NT2/D1 (cell line): ENCODE results near the gene GABBR2.

ENCODE experiments used
- DNase-seq: peaks from one replicate; pipeline ENCODE4 v3.0.0-alpha.2; 2011; ENCODE audit warnings: low read depth, low spot score
- H3K27me3 ChIP-seq: 2 replicates; pipeline ENCODE4 v1.6.0; 2011; ENCODE audit warnings: mild to moderate bottlenecking; ENCODE audit not compliant: insufficient read length, insufficient read depth
- H3K36me3 ChIP-seq: 2 replicates; pipeline ENCODE4 v1.6.1; 2011; ENCODE audit warnings: mild to moderate bottlenecking, low read length, mixed read lengths; ENCODE audit not compliant: insufficient read depth, insufficient read length
- H3K4me1 ChIP-seq: 2 replicates; pipeline ENCODE4 v1.5.1; 2011; ENCODE audit not compliant: insufficient read depth, insufficient read length
- H3K4me3 ChIP-seq: 2 replicates; pipeline ENCODE4 v1.5.1; 2011; ENCODE audit warnings: low read depth; ENCODE audit not compliant: insufficient read length
- H3K9ac ChIP-seq: 2 replicates; pipeline ENCODE4 v1.6.0; 2011; ENCODE audit warnings: low read depth; ENCODE audit not compliant: insufficient read length
- H3K9me3 ChIP-seq: 2 replicates; pipeline ENCODE4 v1.5.1; 2011; ENCODE audit warnings: mild to moderate bottlenecking, low read length; ENCODE audit not compliant: insufficient read depth
- SUZ12 ChIP-seq: IDR thresholded peaks from 2 replicates; pipeline ENCODE4 v1.6.1; 2011; ENCODE audit not compliant: insufficient read length, insufficient read depth; ENCODE audit errors: extremely low read depth
- YY1 ChIP-seq: IDR thresholded peaks from 2 replicates; pipeline ENCODE4 v1.6.1; 2011; ENCODE audit not compliant: insufficient read length, insufficient read depth
- ZNF274 ChIP-seq: IDR thresholded peaks from 2 replicates; pipeline ENCODE4 v1.6.1; 2011; ENCODE audit warnings: mild to moderate bottlenecking, low read depth, low read length

Gene GABBR2

GRCh38 chr9:98488571-98489312, 220.0 kb downstream of the GABBR2 start:
- peaks cover 10% of the 10 kb centered on the region; the same call in 1 of the 2 replicates for H3K9me3 ChIP-seq
- H3K9ac ChIP-seq = no peak overlapping the region
- no peak for TF ChIP-seq ZNF274
- TF ChIP-seq YY1 = no peak
- H3K4me1 ChIP-seq = peaks cover 8% of the 10 kb centered on the region
- no peaks in the 10 kb centered on the region for H3K36me3 ChIP-seq
- H3K27me3 ChIP-seq = no peaks in the 10 kb centered on the region
- DNase-seq = no peak
- no peak overlapping the region for H3K4me3 ChIP-seq

GRCh38 chr9:98485706-98486105, 223.0 kb downstream of the GABBR2 start:
- H3K27me3 ChIP-seq = no peaks in the 10 kb centered on the region
- no peak overlapping the region for H3K9ac ChIP-seq
- peaks cover 8% of the 10 kb centered on the region for H3K4me1 ChIP-seq
- no peak overlapping the region for H3K4me3 ChIP-seq
- no peaks in the 10 kb centered on the region for H3K36me3 ChIP-seq
- TF ChIP-seq SUZ12 = no peak
- TF ChIP-seq ZNF274 = no peak
- TF ChIP-seq YY1 = no peak
- no peak for DNase-seq
- H3K9me3 ChIP-seq = no peaks in the 10 kb centered on the region

GRCh38 chr9:98484162-98484561, 224.6 kb downstream of the GABBR2 start:
- no peaks in the 10 kb centered on the region for H3K27me3 ChIP-seq
- H3K36me3 ChIP-seq = no peaks in the 10 kb centered on the region
- no peak overlapping the region for H3K9ac ChIP-seq
- DNase-seq = no peak
- H3K4me3 ChIP-seq = no peak overlapping the region
- H3K9me3 ChIP-seq = no peaks in the 10 kb centered on the region
- peaks cover 8% of the 10 kb centered on the region for H3K4me1 ChIP-seq
- TF ChIP-seq ZNF274 (no peak), YY1 (no peak), SUZ12 (no peak)

GRCh38 chr9:98482226-98482625, 226.5 kb downstream of the GABBR2 start:
- H3K36me3 ChIP-seq = no peaks in the 10 kb centered on the region
- H3K9me3 ChIP-seq = no peaks in the 10 kb centered on the region
- no peaks in the 10 kb centered on the region for H3K27me3 ChIP-seq
- DNase-seq = no peak
- peaks cover 8% of the 10 kb centered on the region for H3K4me1 ChIP-seq
- H3K4me3 ChIP-seq = no peak overlapping the region
- no peak for TF ChIP-seq YY1
- TF ChIP-seq ZNF274 = no peak
- TF ChIP-seq SUZ12 = no peak
- H3K9ac ChIP-seq = no peak overlapping the region

GRCh38 chr9:98481676-98482075, 227.1 kb downstream of the GABBR2 start:
- no peaks in the 10 kb centered on the region for H3K9me3 ChIP-seq
- no peaks in the 10 kb centered on the region for H3K27me3 ChIP-seq
- H3K9ac ChIP-seq = no peak overlapping the region
- H3K4me3 ChIP-seq = no peak overlapping the region
- peaks cover 8% of the 10 kb centered on the region for H3K4me1 ChIP-seq
- TF ChIP-seq ZNF274 (no peak), SUZ12 (no peak), YY1 (no peak)
- no peaks in the 10 kb centered on the region for H3K36me3 ChIP-seq
- DNase-seq = no peak

- Histone ChIP-seq H3K27me3 (no peaks in the 10 kb centered on the region), H3K36me3 (no peaks in the 10 kb centered on the region), H3K9me3 (no peaks in the 10 kb centered on the region), H3K4me1 (no peaks in the 10 kb centered on the region), H3K4me3 (no peak overlapping the region), H3K9ac (no peak overlapping the region)
- DNase-seq = no peak
- TF ChIP-seq YY1 (no peak), SUZ12 (no peak), ZNF274 (no peak)
These were observed 228.5 kb downstream of the GABBR2 start for GRCh38 chr9:98479967-98480847.

- Histone ChIP-seq H3K4me3 (no peak overlapping the region), H3K4me1 (no peaks in the 10 kb centered on the region), H3K9me3 (no peaks in the 10 kb centered on the region), H3K9ac (no peak overlapping the region), H3K36me3 (no peaks in the 10 kb centered on the region), H3K27me3 (no peaks in the 10 kb centered on the region)
- no peak for DNase-seq
- TF ChIP-seq SUZ12 = no peak
- no peak for TF ChIP-seq ZNF274
- no peak for TF ChIP-seq YY1
These were observed 229.3 kb downstream of the GABBR2 start for GRCh38 chr9:98479449-98479848.
